Subcutaneous adipose tissue (tissue), 4 donors: Measurements from ENCODE around the gene CLCA2. TPM values are rescaled to one million over a fixed set of nuclear protein-coding genes. Genes with fewer than 3 reads are reported as not detected.

Source experiments
- CTCF ChIP-seq: fragments of 450-650 bp; IDR thresholded peaks from one replicate; pipeline ENCODE4 v1.5.1; 2016; ENCODE audit warnings: low read depth, mild to moderate bottlenecking, control low read depth, antibody characterized with exemption, moderate library complexity
- total RNA-seq, 4 donors: library from RNA; depleted of rRNA; stranded (reverse); fragments of >200 nt; gene quantifications; one replicate each; pipeline ENCODE4 v1.1.0, GENCODE V29; 2016

CLCA2 gene, protein sequence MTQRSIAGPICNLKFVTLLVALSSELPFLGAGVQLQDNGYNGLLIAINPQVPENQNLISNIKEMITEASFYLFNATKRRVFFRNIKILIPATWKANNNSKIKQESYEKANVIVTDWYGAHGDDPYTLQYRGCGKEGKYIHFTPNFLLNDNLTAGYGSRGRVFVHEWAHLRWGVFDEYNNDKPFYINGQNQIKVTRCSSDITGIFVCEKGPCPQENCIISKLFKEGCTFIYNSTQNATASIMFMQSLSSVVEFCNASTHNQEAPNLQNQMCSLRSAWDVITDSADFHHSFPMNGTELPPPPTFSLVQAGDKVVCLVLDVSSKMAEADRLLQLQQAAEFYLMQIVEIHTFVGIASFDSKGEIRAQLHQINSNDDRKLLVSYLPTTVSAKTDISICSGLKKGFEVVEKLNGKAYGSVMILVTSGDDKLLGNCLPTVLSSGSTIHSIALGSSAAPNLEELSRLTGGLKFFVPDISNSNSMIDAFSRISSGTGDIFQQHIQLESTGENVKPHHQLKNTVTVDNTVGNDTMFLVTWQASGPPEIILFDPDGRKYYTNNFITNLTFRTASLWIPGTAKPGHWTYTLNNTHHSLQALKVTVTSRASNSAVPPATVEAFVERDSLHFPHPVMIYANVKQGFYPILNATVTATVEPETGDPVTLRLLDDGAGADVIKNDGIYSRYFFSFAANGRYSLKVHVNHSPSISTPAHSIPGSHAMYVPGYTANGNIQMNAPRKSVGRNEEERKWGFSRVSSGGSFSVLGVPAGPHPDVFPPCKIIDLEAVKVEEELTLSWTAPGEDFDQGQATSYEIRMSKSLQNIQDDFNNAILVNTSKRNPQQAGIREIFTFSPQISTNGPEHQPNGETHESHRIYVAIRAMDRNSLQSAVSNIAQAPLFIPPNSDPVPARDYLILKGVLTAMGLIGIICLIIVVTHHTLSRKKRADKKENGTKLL
- 1 to 10 TPM in 1 of 4 donors, under 1 TPM in 1, not detected in 2; 0.88 to 1.4 TPM for total RNA-seq

- TF ChIP-seq CTCF, result no peak
Measured at GRCh38 chr1:86423873-86424272, at the start of gene CLCA2. CLCA2 (plus strand) TSS chr1:86424171; CDS start chr1:86424248, 77 bp downstream.

GRCh38 chr1:86375688-86376087 lies 48.3 kb upstream of the CLCA2 start:
- no peak for TF ChIP-seq CTCF

DNA sequence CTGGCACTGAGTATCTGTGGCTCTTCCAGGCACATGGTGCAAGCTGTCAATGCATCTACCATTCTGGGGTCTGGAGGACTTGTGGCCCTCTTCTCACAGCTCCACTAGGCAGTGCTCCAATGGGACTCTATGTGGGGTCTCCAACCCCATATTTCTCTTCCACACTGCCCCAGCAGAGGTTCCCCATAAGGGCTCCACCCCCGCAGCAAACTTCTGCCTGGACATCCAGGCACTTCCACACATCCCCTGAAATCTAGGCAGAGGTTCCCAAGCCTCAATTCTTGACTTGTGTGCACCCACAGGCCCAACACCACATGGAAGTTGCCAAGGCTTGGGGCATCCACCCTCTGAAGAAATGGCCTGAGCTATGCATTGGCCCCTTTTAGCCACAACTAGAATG lies 46.6 kb upstream of the CLCA2 start:
- TF ChIP-seq CTCF, result no peak

DNA sequence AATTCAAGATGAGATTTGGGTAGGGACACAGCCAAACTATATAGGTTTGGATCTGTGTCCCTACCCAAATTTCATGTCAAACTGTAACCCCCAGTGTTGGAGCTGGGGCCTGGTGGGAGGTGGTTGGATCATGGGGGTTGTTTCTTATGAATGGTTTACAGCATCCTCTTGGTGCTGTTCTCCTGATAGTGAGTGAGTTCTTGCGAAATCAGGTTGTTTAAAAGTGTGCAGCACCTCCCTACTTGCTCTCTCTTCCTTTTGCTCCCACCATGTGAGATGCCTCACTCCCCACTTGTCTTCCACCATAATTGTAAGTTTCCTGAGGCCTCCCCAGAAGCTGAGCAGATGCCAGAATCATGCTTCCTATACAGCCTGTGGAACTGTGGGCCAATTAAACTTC lies 45.2 kb upstream of the CLCA2 start:
- no peak for TF ChIP-seq CTCF

- no peak for TF ChIP-seq CTCF
Measured at GRCh38 chr1:86380257-86380861, 43.6 kb upstream of the CLCA2 start.

DNA sequence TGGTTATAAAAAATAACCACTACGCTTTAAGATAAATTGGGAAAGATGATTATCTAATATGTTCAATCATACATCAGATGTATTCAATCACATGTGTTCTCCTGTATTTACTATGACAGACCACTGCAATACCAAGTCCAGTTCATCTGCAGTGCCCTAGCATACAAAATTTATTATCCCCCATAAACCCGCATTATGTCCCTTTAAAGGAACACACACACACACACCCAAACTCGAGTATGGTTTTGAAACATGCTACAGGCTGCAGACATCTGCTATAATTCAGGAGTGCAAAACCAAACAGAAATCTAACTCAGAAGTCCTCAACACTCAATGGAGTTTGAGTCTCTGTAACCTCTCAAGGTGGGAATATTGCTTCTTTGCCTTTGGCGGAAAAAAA lies 42.7 kb upstream of the CLCA2 start:
- TF ChIP-seq CTCF, result no peak

DNA sequence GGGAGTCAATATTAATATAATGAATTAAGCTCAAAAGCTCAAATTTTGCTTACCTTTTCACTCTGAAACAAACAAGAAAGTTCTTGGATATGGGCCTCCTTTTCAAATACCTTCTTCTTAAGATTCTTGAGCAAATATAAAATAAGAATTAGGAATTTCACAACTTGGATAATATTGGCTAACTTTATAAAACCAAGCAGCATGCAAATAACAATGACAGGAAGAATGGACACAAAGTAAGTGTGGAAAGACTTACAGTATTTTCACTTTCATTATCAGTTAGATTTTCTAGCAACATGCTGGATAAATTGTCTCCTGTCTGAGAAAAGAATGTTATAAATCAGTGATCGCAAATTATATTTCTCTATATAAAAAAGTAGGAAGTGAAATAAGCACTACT lies 41.1 kb upstream of the CLCA2 start:
- no peak for TF ChIP-seq CTCF
